Activated CD8-positive, alpha-beta memory T cell treated with anti-CD3 and anti-CD28 coated beads for 36 hours (primary cell): ENCODE results near the gene FNBP1. TPM values are rescaled to one million over a fixed set of nuclear protein-coding genes. Genes with fewer than 3 reads are reported as not detected.

ENCODE experiments used
- CTCF ChIA-PET: fragments of 350-600 bp; sonication (Branson Sonifier 250); formaldehyde crosslinking; loops from one replicate; lab custom pipeline; 2021; ENCODE audit warnings: antibody characterized with exemption; lab: Charles Lee
- POLR2A ChIA-PET: fragments of 350-600 bp; sonication (Branson Sonifier 250); formaldehyde crosslinking; loops from one replicate; lab custom pipeline; 2021; ENCODE audit warnings: antibody characterized with exemption; lab: Charles Lee
- total RNA-seq, 2 experiments: library from RNA; stranded (reverse); gene quantifications; one replicate each; pipeline ENCODE4 v1.2.3, GENCODE V29; 2021

The FNBP1 gene
- total RNA-seq, 2 experiments from 2014 or later: 205 to 207 TPM

DNA sequence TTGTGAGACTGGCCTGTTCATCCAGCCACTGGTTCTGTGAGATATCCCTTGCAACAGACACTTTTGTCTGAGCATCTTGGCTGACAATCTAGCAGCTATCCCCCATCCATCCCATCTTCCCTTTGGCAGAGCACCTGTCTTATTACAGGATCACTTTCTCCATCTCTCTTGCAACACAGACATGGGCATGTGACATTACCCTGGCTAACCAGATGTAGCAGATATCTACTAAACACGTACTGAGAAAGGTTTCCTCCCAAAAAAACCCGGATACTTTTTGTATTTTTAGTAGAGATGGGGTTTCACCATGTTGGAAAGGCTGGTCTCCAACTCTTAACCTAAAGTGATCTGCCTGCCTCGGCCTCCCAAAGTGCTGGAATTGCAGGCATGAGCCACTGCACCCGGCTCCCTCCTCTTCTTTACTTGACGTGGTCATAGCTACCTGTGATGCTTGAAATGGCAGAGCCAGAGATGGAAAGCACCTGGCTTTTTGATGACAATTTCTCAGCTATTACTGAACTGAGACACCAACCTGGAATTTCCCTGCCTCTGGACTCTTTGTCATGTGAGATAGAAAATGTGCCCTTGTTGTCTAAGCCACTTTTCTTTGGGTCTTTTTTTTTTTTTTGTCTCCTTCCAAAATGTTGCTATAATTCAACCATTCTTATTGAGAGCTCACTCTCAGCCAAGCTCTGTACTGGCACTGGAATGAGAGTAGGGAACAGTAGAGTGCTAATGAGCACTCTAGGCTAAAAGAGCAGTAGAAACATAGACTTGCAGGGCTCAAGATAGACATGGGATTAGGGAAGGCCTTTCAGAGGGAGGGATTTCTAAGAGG, 32.6 kb downstream of the FNBP1 start:
- CTCF ChIA-PET: interaction anchor here (0.7 to 1.8 kb wide), 4 partner anchors 9 to 31 kb away, joined by 3 to 5 read pairs (median 4); no protein-coding TSS in a partner anchor
- POLR2A ChIA-PET: interaction anchor here (0.5 to 1.1 kb wide), 6 partner anchors 9 to 115 kb away, joined by 3 to 6 read pairs (median 4); no protein-coding TSS in a partner anchor

DNA sequence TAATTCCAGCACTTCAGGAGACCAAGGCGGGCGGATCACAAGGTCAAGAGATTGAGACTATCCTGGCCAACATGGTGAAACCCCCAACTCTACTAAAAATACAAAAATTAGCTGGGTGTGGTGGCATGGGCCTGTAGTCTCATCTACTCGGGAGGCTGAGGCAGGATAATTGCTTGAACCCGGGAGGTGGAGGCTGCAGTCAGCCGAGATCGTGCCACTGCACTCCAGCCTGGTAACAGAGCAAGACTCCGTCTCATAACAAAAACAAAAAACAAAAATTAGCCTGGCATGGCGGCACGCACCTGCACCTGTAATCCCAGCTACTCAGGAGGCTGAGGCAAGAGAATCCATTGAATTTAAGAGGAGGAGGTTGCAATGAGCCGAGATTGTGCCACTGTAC, 33.4 kb downstream of the FNBP1 start:
- ChIA-PET CTCF (interaction anchor here (0.7 to 1.8 kb wide), 3 partner anchors 9 to 283 kb away, joined by 3 to 5 read pairs (median 5); no protein-coding TSS in a partner anchor), POLR2A (interaction anchor here (0.8 to 1.4 kb wide), 2 partner anchors 14 to 120 kb away, joined by 4 to 6 read pairs; no protein-coding TSS in a partner anchor)

GRCh38 chr9:130008538-130008937, 34.5 kb downstream of the FNBP1 start:
- CTCF ChIA-PET: interaction anchor here (0.6 to 1.3 kb wide), 6 partner anchors 10 to 123 kb away, joined by 3 to 8 read pairs (median 3); no protein-coding TSS in a partner anchor
- POLR2A ChIA-PET: interaction anchor here (0.7 to 1.4 kb wide), 6 partner anchors 11 to 33 kb away, joined by 3 to 6 read pairs (median 4); no protein-coding TSS in a partner anchor

- POLR2A ChIA-PET: interaction anchor here (0.7 to 1.3 kb wide), 2 partner anchors 12 to 50 kb away, joined by 3 to 8 read pairs; no protein-coding TSS in a partner anchor
These were observed 36.0 kb downstream of the FNBP1 start for GRCh38 chr9:130006952-130007351.

DNA sequence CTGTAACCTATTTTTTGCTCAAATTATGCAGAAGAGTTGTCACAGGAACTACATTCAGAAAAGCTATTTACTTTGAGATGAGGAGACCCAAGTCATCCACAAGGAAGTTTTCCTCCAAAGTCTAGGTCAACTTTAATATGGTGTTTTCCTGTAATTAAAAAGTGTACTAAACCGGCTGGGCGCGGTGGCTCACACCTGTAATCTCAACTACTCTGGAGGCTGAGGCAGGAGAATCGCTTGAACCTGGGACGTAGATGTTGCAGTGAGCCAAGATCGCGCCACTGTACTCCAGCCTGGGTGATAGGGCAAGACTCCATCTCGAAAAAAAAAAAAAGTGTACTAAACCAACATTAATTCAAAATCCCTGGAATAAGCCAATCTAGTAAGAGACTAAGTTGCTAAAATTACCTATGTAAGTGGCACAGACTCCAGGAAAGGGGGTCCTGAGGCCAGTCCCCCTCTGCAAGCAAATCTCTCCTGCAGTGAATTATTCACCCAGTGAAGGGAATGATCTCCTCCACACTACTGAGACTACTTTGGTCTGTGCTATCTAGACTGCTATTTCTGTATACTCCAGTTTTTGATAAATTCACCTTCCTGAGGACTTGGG, 38.9 kb downstream of the FNBP1 start:
- CTCF ChIA-PET: interaction anchor here (1.1 kb wide), 1 partner anchor 23 kb away, joined by 5 read pairs; no protein-coding TSS in a partner anchor

More at GRCh38 chr9:130006952-130007351, 36.0 kb downstream of the FNBP1 start:
- CTCF ChIA-PET: interaction anchor here (0.6 to 1.3 kb wide), 4 partner anchors 11 to 210 kb away, joined by 3 to 5 read pairs (median 3); no protein-coding TSS in a partner anchor

GRCh38 chr9:130002320-130002719, 40.7 kb downstream of the FNBP1 start:
- CTCF ChIA-PET: interaction anchor here (0.6 kb wide), 1 partner anchor 9 kb away, joined by 3 read pairs; no protein-coding TSS in a partner anchor
- POLR2A ChIA-PET: no interaction called here

More for the DNA sequence above, 38.9 kb downstream of the FNBP1 start:
- POLR2A ChIA-PET: interaction anchor here (0.6 kb wide), 1 partner anchor 36 kb away, joined by 7 read pairs; no protein-coding TSS in a partner anchor

GRCh38 chr9:130001190-130001589, 41.8 kb downstream of the FNBP1 start:
- ChIA-PET CTCF (interaction anchor here (0.7 kb wide), 1 partner anchor 16 kb away, joined by 3 read pairs; no protein-coding TSS in a partner anchor), POLR2A (interaction anchor here (1.3 kb wide), 1 partner anchor 9 kb away, joined by 3 read pairs; no protein-coding TSS in a partner anchor)

DNA sequence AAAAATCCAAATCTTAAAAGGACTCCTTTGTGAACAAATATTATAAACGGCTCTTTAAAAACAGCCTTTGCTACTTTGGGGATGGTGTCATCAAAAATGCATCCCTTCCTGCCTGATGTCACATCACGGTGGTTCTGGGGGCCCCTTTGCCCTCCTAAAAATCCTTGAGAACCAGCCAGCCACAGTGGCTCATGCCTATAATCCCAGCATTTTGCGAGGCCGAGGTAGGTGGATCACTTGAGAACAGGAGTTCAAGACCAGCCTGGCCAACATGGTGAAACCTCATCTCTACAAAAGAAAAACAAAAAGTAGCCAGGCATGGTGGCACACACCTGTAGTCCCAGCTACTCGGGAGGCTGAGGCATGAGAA, 43.9 kb downstream of the FNBP1 start:
- ChIA-PET POLR2A (interaction anchor here (1.0 kb wide), 1 partner anchor 36 kb away, joined by 6 read pairs; no protein-coding TSS in a partner anchor), CTCF (interaction anchor here (0.6 to 0.9 kb wide), 3 partner anchors 8 to 69 kb away, joined by 3 read pairs; no protein-coding TSS in a partner anchor)

GRCh38 chr9:129998491-129999140, 44.4 kb downstream of the FNBP1 start:
- CTCF ChIA-PET: interaction anchor here (0.6 to 1.9 kb wide), 6 partner anchors 8 to 106 kb away, joined by 3 to 6 read pairs (median 3); partner anchors contain the start of gene FNBP1
- POLR2A ChIA-PET: interaction anchor here (1.0 kb wide), 1 partner anchor 35 kb away, joined by 6 read pairs; no protein-coding TSS in a partner anchor

- POLR2A ChIA-PET: interaction anchor here (0.5 kb wide), 1 partner anchor 105 kb away, joined by 3 read pairs; no protein-coding TSS in a partner anchor
- CTCF ChIA-PET: interaction anchor here (0.7 to 1.9 kb wide), 4 partner anchors 19 to 105 kb away, joined by 3 to 6 read pairs (median 6); partner anchors contain the start of gene FNBP1
These were observed 45.3 kb downstream of the FNBP1 start for GRCh38 chr9:129997706-129998105.

DNA sequence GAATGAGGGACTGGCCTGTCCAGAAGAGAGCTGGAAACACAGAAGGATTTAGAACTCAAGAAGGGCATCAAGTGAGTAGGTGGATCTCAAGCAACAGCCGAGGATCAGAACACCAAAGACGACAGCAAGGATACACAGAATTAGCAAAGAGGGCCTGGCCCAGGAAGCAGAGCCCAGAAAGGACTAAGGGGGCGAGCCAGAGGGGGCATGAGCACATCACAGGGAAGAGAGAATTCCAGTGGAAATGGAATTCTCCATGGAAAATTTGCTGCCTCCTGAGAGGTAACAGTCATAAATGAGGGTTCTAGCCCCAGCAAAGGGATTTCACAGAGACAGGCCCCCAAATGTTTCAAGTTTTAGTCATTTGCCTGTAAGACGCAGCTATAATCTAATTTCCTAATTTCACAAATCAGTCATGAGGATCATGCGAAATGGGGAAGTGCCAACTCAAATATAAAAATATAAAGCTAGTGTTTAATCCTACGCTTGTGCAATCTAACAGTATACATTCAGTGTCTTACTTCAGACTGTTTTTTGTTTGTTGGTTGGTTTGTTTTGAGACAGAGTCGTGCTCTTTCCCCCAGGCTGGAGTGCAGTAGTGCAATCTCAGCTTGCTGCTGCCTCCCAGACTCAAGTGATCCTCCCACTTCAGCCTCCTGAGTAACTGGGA, 46.7 kb downstream of the FNBP1 start:
- ChIA-PET CTCF (interaction anchor here (0.8 to 1.7 kb wide), 8 partner anchors 10 to 42 kb away, joined by 3 to 6 read pairs (median 3); no protein-coding TSS in a partner anchor), POLR2A (interaction anchor here (1.0 to 1.4 kb wide), 5 partner anchors 13 to 43 kb away, joined by 3 to 8 read pairs (median 3); no protein-coding TSS in a partner anchor)

DNA sequence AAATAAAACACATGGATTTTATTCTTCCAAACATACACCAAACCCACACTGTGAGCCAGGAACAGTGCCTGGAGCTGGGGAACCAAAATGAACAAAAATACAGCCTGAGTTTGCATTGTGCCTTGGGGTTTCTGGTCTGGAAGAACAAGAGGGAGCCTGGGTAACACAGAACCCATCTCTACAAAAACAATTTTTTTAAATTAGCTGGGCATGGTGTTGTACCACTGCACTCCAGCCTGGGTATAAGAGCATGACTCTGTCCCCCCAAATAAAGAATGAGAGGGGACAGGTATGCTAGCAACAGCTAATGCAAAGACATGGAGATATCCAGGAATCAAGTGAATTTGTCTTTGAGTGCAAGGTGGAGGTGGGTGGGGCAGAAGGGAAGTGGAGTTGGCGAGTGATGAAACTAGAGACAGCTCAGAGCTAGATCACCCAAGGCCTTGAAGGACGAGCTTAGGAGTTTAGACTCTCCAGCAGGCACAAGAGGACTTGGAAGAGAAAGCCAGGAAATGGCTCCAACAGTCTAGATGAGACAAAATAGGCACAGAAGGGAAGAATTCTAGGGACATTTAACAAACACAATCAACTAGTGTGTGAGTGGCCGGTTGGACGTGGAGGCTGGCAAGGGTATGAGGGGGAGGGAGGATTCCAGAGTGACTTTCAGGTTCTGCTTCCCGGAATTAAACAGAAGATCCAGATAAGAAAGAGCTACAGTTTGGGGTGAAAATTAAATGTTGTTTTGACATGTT, 47.4 kb downstream of the FNBP1 start:
- CTCF ChIA-PET: interaction anchor here (0.8 to 1.7 kb wide), 9 partner anchors 9 to 43 kb away, joined by 3 to 6 read pairs (median 3); no protein-coding TSS in a partner anchor
- POLR2A ChIA-PET: interaction anchor here (1.0 to 1.5 kb wide), 7 partner anchors 13 to 43 kb away, joined by 3 to 8 read pairs (median 3); no protein-coding TSS in a partner anchor

DNA sequence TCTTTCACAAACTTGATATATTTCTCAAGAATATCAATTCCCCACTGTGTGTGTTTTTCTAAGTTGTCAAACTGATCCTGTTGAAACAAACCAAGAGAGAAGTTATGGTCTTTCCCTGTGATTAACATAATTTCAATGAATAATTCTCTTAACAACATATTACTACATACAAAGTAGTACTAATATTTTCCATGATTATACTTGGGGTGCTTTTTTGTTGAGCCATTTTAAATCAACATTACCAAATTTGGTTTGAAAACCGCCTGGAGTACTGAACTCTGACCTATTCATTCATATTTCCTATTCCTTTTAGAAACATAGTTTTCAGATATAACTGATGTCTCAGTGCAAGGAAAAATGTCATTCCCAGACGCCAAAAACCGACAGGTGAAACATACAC, 48.1 kb downstream of the FNBP1 start:
- ChIA-PET POLR2A (interaction anchor here (0.6 to 1.5 kb wide), 4 partner anchors 23 to 43 kb away, joined by 3 to 8 read pairs (median 5); no protein-coding TSS in a partner anchor), CTCF (interaction anchor here (0.8 to 2.0 kb wide), 5 partner anchors 8 to 49 kb away, joined by 3 to 5 read pairs (median 3); no protein-coding TSS in a partner anchor)

- CTCF ChIA-PET: interaction anchor here (0.7 to 0.8 kb wide), 2 partner anchors 8 to 17 kb away, joined by 3 read pairs; no protein-coding TSS in a partner anchor
- POLR2A ChIA-PET: interaction anchor here (0.9 to 1.2 kb wide), 4 partner anchors 29 to 43 kb away, joined by 4 to 5 read pairs (median 4); no protein-coding TSS in a partner anchor
These were observed 51.9 kb downstream of the FNBP1 start for GRCh38 chr9:129991139-129991538.

DNA sequence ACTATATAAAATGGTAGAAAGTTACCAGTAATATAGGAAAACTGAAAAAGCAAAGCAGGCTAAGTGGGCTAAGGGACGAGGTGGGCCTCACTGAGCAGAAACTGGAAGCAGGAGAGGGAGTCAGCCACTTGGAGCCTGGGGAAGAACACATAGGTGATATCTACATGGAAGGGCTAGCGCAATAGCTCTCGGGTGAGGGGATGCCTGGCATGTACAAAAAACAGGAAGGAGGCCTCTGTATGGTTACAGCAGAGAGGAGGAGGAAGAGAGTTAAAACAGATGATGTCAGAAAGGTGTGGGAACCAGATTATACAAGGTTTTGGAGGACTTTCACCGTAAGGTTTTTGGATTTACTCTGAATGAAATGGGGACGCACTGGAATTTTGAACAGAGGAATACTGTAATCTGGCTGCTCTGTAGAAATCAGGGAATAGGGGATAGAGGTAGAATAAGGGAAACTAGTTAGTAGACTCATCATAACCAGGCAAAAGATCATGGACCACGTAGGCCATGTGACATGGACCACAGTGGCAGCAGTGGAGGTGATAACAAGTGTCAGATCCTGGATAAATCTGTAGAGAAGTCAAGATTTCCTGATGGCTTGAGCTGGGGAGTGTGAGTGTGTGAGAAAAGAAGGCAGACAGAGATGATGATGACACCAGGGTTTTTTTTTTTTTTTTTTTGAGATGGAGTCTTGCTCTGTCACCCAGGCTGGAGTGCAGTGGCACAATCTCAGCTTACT, 52.5 kb downstream of the FNBP1 start:
- CTCF ChIA-PET: interaction anchor here (0.7 kb wide), 1 partner anchor 9 kb away, joined by 3 read pairs; no protein-coding TSS in a partner anchor
- POLR2A ChIA-PET: interaction anchor here (0.9 to 1.0 kb wide), 3 partner anchors 28 to 44 kb away, joined by 3 to 5 read pairs (median 4); no protein-coding TSS in a partner anchor
